A204.1 (cell line): ENCODE measurements around the gene NIPAL1.
"Not testable (repeated sequence)": the region's sequence is repeated elsewhere in the genome, so short reads cannot be mapped to it uniquely, and the experiment has no call there.

Experiments
- FAIRE-seq: peaks from 2 replicates; lab custom pipeline; 2012; peaks lifted over from hg19 to GRCh38; lab: Jason Lieb, UNC

NIPAL1 gene

GRCh38 chr4:48016141-48017107, at the start of gene NIPAL1, which contains the start of gene CNGA1:
TSS of gene NIPAL1 (plus strand) at chr4:48016772. CDS start at chr4:48016840, 68 bp downstream.
TSS of gene CNGA1 (minus strand) at chr4:48016681. CDS start at chr4:47952689, 63,992 bp downstream.
- FAIRE-seq, result no peak

- FAIRE-seq, result no peak
Measured at GRCh38 chr4:47968847-47969246, 47.7 kb upstream of the NIPAL1 start.

GRCh38 chr4:47972181-47972580, 44.4 kb upstream of the NIPAL1 start:
- FAIRE-seq, result no peak

- FAIRE-seq, result no peak
Measured at GRCh38 chr4:47972721-47973120, 43.9 kb upstream of the NIPAL1 start.

- FAIRE-seq, result no peak
Measured at GRCh38 chr4:47974566-47974965, 42.0 kb upstream of the NIPAL1 start.

- FAIRE-seq, result no peak
Measured at GRCh38 chr4:47990145-47990544, 26.4 kb upstream of the NIPAL1 start.

- not testable (repeated sequence) for FAIRE-seq
Measured at GRCh38 chr4:47992475-47992874, 24.1 kb upstream of the NIPAL1 start.

- FAIRE-seq, result no peak
Measured at GRCh38 chr4:47996021-47996420, 20.6 kb upstream of the NIPAL1 start.

GRCh38 chr4:48002267-48002666, 14.3 kb upstream of the NIPAL1 start:
- FAIRE-seq, result no peak

GRCh38 chr4:48003568-48003967, 13.0 kb upstream of the NIPAL1 start:
- FAIRE-seq, result not testable (repeated sequence)

GRCh38 chr4:48005781-48006180, 10.8 kb upstream of the NIPAL1 start:
- FAIRE-seq, result no peak

- FAIRE-seq, result peak; percentile 71
Measured at GRCh38 chr4:48008021-48008596, 8.5 kb upstream of the NIPAL1 start.

- not testable (repeated sequence) for FAIRE-seq
Measured at GRCh38 chr4:48010906-48011305, 5.7 kb upstream of the NIPAL1 start.

GRCh38 chr4:48011722-48012121, 4.8 kb upstream of the NIPAL1 start:
- no peak for FAIRE-seq

- no peak for FAIRE-seq
Measured at GRCh38 chr4:48012824-48013223, 3.7 kb upstream of the NIPAL1 start.

GRCh38 chr4:48015216-48015615, 1.4 kb upstream of the NIPAL1 start:
- FAIRE-seq, result no peak

GRCh38 chr4:48015678-48016077, 894 bp upstream of the NIPAL1 start:
- no peak for FAIRE-seq

GRCh38 chr4:48017108-48017571, 568 bp downstream of the NIPAL1 start:
- FAIRE-seq, result no peak

GRCh38 chr4:48018112-48018511, 1.5 kb downstream of the NIPAL1 start:
- no peak for FAIRE-seq

GRCh38 chr4:48021100-48021499, 4.5 kb downstream of the NIPAL1 start:
- FAIRE-seq, result no peak

- FAIRE-seq, result no peak
Measured at GRCh38 chr4:48022192-48022799, 5.7 kb downstream of the NIPAL1 start.

GRCh38 chr4:48024522-48024921, 8.0 kb downstream of the NIPAL1 start:
- FAIRE-seq, result no peak

GRCh38 chr4:48025005-48025404, 8.4 kb downstream of the NIPAL1 start:
- no peak for FAIRE-seq
